Neuronal stem cell (in vitro differentiated cells): ENCODE results near the gene SAMD9L.

Experiments used
- DNase-seq: peaks from one replicate; pipeline ENCODE4 v3.0.0-alpha.2; 2013; ENCODE audit warnings: low spot score
- H2AFZ ChIP-seq: one replicate; pipeline ENCODE4 v1.6.1; 2013; ENCODE audit warnings: mild to moderate bottlenecking, low read length, inconsistent platforms
- H2AK5ac ChIP-seq: 2 replicates; pipeline ENCODE4 v1.6.1; 2013; ENCODE audit warnings: low read depth, mild to moderate bottlenecking, inconsistent platforms, low read length, moderate library complexity, mixed read lengths
- H2BK120ac ChIP-seq: 2 replicates; pipeline ENCODE4 v1.6.1; 2013; ENCODE audit warnings: low read depth, mild to moderate bottlenecking, inconsistent platforms, low read length, moderate library complexity, mixed read lengths
- H2BK12ac ChIP-seq: one replicate; pipeline ENCODE4 v1.6.1; 2013; ENCODE audit warnings: low read length, inconsistent platforms
- H2BK15ac ChIP-seq: 2 replicates; pipeline ENCODE4 v1.6.1; 2013; ENCODE audit warnings: mild to moderate bottlenecking, low read length, inconsistent platforms, mixed read lengths
- H2BK5ac ChIP-seq: one replicate; pipeline ENCODE4 v1.6.1; 2013; ENCODE audit warnings: inconsistent platforms, mild to moderate bottlenecking, low read length, moderate library complexity
- H3K14ac ChIP-seq: one replicate; pipeline ENCODE4 v1.6.1; 2013; ENCODE audit warnings: low read length, inconsistent platforms
- H3K18ac ChIP-seq: 2 replicates; pipeline ENCODE4 v1.6.1; 2013; ENCODE audit warnings: low read length, inconsistent platforms
- H3K23ac ChIP-seq: 2 replicates; pipeline ENCODE4 v1.6.1; 2013; ENCODE audit warnings: low read depth, mild to moderate bottlenecking, mixed read lengths, low read length, inconsistent platforms; ENCODE audit not compliant: poor library complexity
- H3K27ac ChIP-seq: replicated peaks from 3 replicates; pipeline ENCODE4 v1.5.1; 2013; ENCODE audit warnings: low read length, inconsistent platforms
- H3K27me3 ChIP-seq, 3 experiments: 2 replicates each; pipeline ENCODE4 v1.6.1; 2013; ENCODE audit warnings: low read length in 3 of 3, mild to moderate bottlenecking in 2 of 3, inconsistent platforms in 1 of 3, low read depth in 1 of 3, mixed read lengths in 1 of 3, moderate library complexity in 1 of 3; ENCODE audit not compliant: control insufficient read depth in 3 of 3, insufficient read depth in 3 of 3
- H3K36me3 ChIP-seq, 2 donors: replicated peaks in 1 of 2; 2 replicates each; pipeline ENCODE4 v1.6.1; 2013; ENCODE audit warnings: low read length in 2 of 2; ENCODE audit not compliant: control insufficient read depth in 2 of 2, insufficient read depth in 2 of 2
- H3K4ac ChIP-seq: 2 replicates; pipeline ENCODE4 v1.6.1; 2013; ENCODE audit warnings: inconsistent platforms, mild to moderate bottlenecking, low read length, moderate library complexity
- H3K4me1 ChIP-seq, 2 donors: 1 replicate in 1 of 2; 2 replicates in 1 of 2; pipeline ENCODE4 v1.6.1; 2013; ENCODE audit warnings: low read length in 2 of 2, low read depth in 1 of 2; ENCODE audit not compliant: control insufficient read depth in 2 of 2, insufficient read depth in 1 of 2
- H3K4me2 ChIP-seq: one replicate; pipeline ENCODE4 v1.6.1; 2013; ENCODE audit warnings: mild to moderate bottlenecking, low read length, inconsistent platforms; ENCODE audit not compliant: insufficient read depth, poor library complexity, severe bottlenecking
- H3K4me3 ChIP-seq, 2 donors: 2 replicates each; pipeline ENCODE4 v1.5.1; 2013; ENCODE audit warnings: low read length in 2 of 2, mild to moderate bottlenecking in 2 of 2, inconsistent platforms in 1 of 2, moderate library complexity in 1 of 2
- H3K79me1 ChIP-seq: one replicate; pipeline ENCODE4 v1.6.1; 2013; ENCODE audit warnings: low read depth, mild to moderate bottlenecking, inconsistent platforms, low read length, moderate library complexity
- H3K9ac ChIP-seq: one replicate; pipeline ENCODE4 v1.6.1; 2013; ENCODE audit warnings: mild to moderate bottlenecking, low read depth, low read length, inconsistent platforms; ENCODE audit not compliant: poor library complexity
- H3K9me3 ChIP-seq, 2 donors: replicated peaks in 1 of 2; 2 replicates each; pipeline versions ENCODE3 to v1.6.1; 2013; ENCODE audit warnings: low read length in 2 of 2, mild to moderate bottlenecking in 2 of 2, inconsistent platforms in 1 of 2, low read depth in 1 of 2, mixed read lengths in 1 of 2, moderate library complexity in 1 of 2; ENCODE audit not compliant: control insufficient read depth in 2 of 2, insufficient read depth in 1 of 2
- H4K8ac ChIP-seq: one replicate; pipeline ENCODE4 v1.6.1; 2013; ENCODE audit warnings: low read depth, mild to moderate bottlenecking, inconsistent platforms, low read length, moderate library complexity
- H4K91ac ChIP-seq: one replicate; pipeline ENCODE4 v1.6.1; 2013; ENCODE audit warnings: low read length, low read depth, mild to moderate bottlenecking, inconsistent platforms; ENCODE audit not compliant: poor library complexity
- WGBS, 2 donors: extraction: QIAGEN DNeasy Blood & Tissue Kit; methylation state at CpG; one replicate each; pipeline ENCODE4 v1.1.7; 2013; ENCODE audit warnings: missing lambda C conversion rate in 2 of 2, mixed read lengths in 1 of 2; ENCODE audit not compliant: insufficient read length in 2 of 2, insufficient replicate concordance in 1 of 2; ENCODE audit errors: extremely low coverage in 2 of 2; 5-methylcytosine and 5-hydroxymethylcytosine counted together

SAMD9L gene

GRCh38 chr7:93117852-93118530 is 30.2 kb downstream of the SAMD9L start, which contains the start of gene SAMD9:
Gene SAMD9 (minus strand): TSS chr7:93117979. CDS start chr7:93106097, 11,882 bp downstream.
- Histone ChIP-seq H3K4ac (no peak within 1 kb of the TSS), H2BK15ac (no peak within 1 kb of the TSS), H3K36me3 (no peaks in the 10 kb centered on the region), H2AK5ac (no peak within 1 kb of the TSS), H3K9ac (no peak within 1 kb of the TSS), H3K18ac (no peak within 1 kb of the TSS), H3K4me2 (no peak within 1 kb of the TSS), H3K4me3 (peak within 1 kb of the TSS in 1 of 2 donors; percentile 39), H3K23ac (no peak within 1 kb of the TSS), H2BK120ac (no peak within 1 kb of the TSS), H2BK12ac (no peak within 1 kb of the TSS), H3K9me3 (no peaks in the 10 kb centered on the region), H2AFZ (peak within 1 kb of the TSS; percentile 92), H4K91ac (no peak within 1 kb of the TSS), H3K27ac (no peak within 1 kb of the TSS), H3K4me1 (peaks cover 0 to 3% of the 10 kb centered on the region in 2 donors), H3K27me3 (no peaks in the 10 kb centered on the region), H3K79me1 (peaks cover 1% of the 10 kb centered on the region), H2BK5ac (no peak within 1 kb of the TSS), H3K14ac (no peak within 1 kb of the TSS), H4K8ac (no peak within 1 kb of the TSS)
- no peak for DNase-seq
- whole genome bisulfite sequencing, 2 donors, result no CpG with 5 or more reads among the region's 4 CpGs

- no peak overlapping the region for H3K4ac ChIP-seq
- H2BK12ac ChIP-seq, result no peak overlapping the region
- H3K4me3 ChIP-seq, result no peak overlapping the region
- no peaks in the 10 kb centered on the region for H3K36me3 ChIP-seq
- no peak overlapping the region for H3K14ac ChIP-seq
- WGBS, 2 donors, result no CpG with 5 or more reads among the region's 1 CpG
- no peak overlapping the region for H2BK120ac ChIP-seq
- no peak overlapping the region for H3K23ac ChIP-seq
- H3K18ac ChIP-seq, result no peak overlapping the region
- no peak overlapping the region for H2BK5ac ChIP-seq
- H3K9me3 ChIP-seq, result no peaks in the 10 kb centered on the region
- no peak for DNase-seq
- no peak overlapping the region for H2AK5ac ChIP-seq
- no peak overlapping the region for H2BK15ac ChIP-seq
- no peak overlapping the region for H3K4me2 ChIP-seq
- no peak overlapping the region for H3K27ac ChIP-seq
- H3K9ac ChIP-seq, result no peak overlapping the region
- no peak overlapping the region for H4K91ac ChIP-seq
- no peaks in the 10 kb centered on the region for H3K27me3 ChIP-seq
- H4K8ac ChIP-seq, result no peak overlapping the region
- H3K79me1 ChIP-seq, result peaks cover 1% of the 10 kb centered on the region
- peak overlapping the region; percentile 92 for H2AFZ ChIP-seq
- H3K4me1 ChIP-seq, result peaks cover 0 to 3% of the 10 kb centered on the region in 2 donors
Measured at GRCh38 chr7:93117327-93117726, 30.9 kb downstream of the SAMD9L start.

GRCh38 chr7:93115796-93116195 is 32.4 kb downstream of the SAMD9L start:
- Histone ChIP-seq H3K9me3 (no peaks in the 10 kb centered on the region), H3K14ac (no peak overlapping the region), H2BK15ac (no peak overlapping the region), H3K36me3 (no peaks in the 10 kb centered on the region), H3K4me3 (no peak overlapping the region), H3K18ac (no peak overlapping the region), H3K27me3 (no peaks in the 10 kb centered on the region), H3K4ac (no peak overlapping the region), H2BK12ac (no peak overlapping the region), H3K9ac (no peak overlapping the region), H3K23ac (no peak overlapping the region), H3K27ac (no peak overlapping the region), H3K79me1 (no peaks in the 10 kb centered on the region), H4K8ac (no peak overlapping the region), H4K91ac (no peak overlapping the region), H2AK5ac (no peak overlapping the region), H2AFZ (no peak overlapping the region), H2BK5ac (no peak overlapping the region), H3K4me1 (peaks cover 0 to 3% of the 10 kb centered on the region in 2 donors), H2BK120ac (no peak overlapping the region), H3K4me2 (no peak overlapping the region)
- DNase-seq, result no peak
- no CpG with 5 or more reads among the region's 7 CpGs for whole genome bisulfite sequencing, 2 donors

- H3K36me3 ChIP-seq, result no peaks in the 10 kb centered on the region
- H3K4me3 ChIP-seq, result no peak overlapping the region
- H3K9ac ChIP-seq, result no peak overlapping the region
- no peaks in the 10 kb centered on the region for H3K4me1 ChIP-seq
- H2BK12ac ChIP-seq, result no peak overlapping the region
- no peak overlapping the region for H4K91ac ChIP-seq
- H3K27me3 ChIP-seq, result peaks cover 0 to 7% (median 0%) of the 10 kb centered on the region in 3 experiments
- no peak overlapping the region for H3K4ac ChIP-seq
- no peak overlapping the region for H4K8ac ChIP-seq
- WGBS, 2 donors, result no CpG with 5 or more reads among the region's 13 CpGs
- no peaks in the 10 kb centered on the region for H3K9me3 ChIP-seq
- no peak overlapping the region for H2BK120ac ChIP-seq
- no peak overlapping the region for H3K23ac ChIP-seq
- H3K79me1 ChIP-seq, result no peaks in the 10 kb centered on the region
- peak overlapping the region; percentile 64 for H3K18ac ChIP-seq
- no peak for DNase-seq
- H2BK5ac ChIP-seq, result no peak overlapping the region
- no peak overlapping the region for H2AFZ ChIP-seq
- H2BK15ac ChIP-seq, result no peak overlapping the region
- no peak overlapping the region for H3K27ac ChIP-seq
- H3K4me2 ChIP-seq, result no peak overlapping the region
- H2AK5ac ChIP-seq, result no peak overlapping the region
- H3K14ac ChIP-seq, result peak overlapping the region; percentile 89
Measured at GRCh38 chr7:93108003-93108402, 40.2 kb downstream of the SAMD9L start.
